Melanocyte of skin (primary cell): ENCODE measurements around the gene GCH1. TPM values are rescaled to one million over a fixed set of nuclear protein-coding genes. Genes with fewer than 3 reads are reported as not detected.

Source experiments
- small RNA-seq, 2 donors: library from RNA; depleted of rRNA; stranded (forward); fragments of <200 nt; gene quantifications; one replicate each; pipeline ENCODE3, GENCODE V24; 2012
- total RNA-seq, 2 donors: library from RNA; depleted of rRNA; stranded (reverse); fragments of >200 nt; gene quantifications; 2 replicates each; pipeline ENCODE4 v1.2.3, GENCODE V29; 2012

The GCH1 gene, protein sequence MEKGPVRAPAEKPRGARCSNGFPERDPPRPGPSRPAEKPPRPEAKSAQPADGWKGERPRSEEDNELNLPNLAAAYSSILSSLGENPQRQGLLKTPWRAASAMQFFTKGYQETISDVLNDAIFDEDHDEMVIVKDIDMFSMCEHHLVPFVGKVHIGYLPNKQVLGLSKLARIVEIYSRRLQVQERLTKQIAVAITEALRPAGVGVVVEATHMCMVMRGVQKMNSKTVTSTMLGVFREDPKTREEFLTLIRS
- 1 to 10 TPM; 1.7 to 2.7 TPM for total RNA-seq

DNA sequence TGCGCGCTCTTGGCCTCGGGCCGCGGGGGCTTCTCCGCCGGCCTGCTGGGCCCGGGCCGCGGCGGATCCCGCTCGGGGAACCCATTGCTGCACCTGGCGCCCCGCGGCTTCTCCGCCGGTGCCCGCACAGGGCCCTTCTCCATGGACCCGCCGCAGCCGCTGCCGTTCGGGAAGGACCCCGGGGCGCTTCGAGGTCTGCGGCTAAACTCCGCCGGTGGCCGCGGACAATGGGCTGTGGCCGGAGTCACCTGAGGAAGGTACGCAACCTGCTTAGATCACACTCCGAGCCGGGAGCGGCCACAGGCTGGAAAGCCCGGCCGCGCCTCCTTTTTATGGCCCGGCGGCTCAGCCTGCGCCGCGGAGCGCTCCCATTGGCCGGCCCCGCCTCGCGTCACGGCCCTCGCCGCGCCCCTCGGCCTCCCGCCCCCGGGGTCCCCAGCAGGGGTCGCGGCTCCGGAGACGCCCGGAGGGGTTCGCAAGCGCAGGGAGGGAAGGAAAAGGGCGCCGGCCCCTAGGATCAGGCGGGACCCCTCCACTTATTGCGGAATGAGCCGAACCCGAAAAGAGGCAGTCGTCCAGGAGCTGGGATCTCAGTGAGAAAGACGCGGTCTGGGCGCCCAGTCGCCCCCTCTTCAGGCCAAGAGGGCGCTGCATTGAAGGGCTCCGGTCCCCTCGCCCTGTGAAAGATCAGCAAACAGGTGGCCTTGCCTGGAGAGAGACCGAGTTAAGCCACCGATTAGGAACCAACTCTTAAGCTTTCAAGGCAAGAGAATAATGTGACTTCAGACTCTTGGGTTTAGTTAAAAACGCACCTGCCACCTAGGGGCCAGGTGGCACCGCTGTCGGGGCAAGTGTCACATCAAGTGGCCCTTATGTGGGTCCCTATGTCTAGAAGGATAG is at the start of gene GCH1:
Gene GCH1, minus strand, starts transcription at position 306 of the 900 bp plus-strand sequence. Its CDS starts 163 bp downstream, at position 143.

Small RNA genes within 50 kb of the gene (small RNA-seq; reads per million reads assigned to genes)
- gene MIR4308 (0 reads per million in 2 donors), gene RNU6ATAC9P (0 reads per million in 2 donors)

Other genes with a start within 250 kb of the GCH1 start
- 10 to 100 TPM in 1 of 2 donors, 1 to 10 TPM in 1; 9.6 to 21.0 TPM for gene WDHD1, start 124.3 kb upstream of the GCH1 start, total RNA-seq
- 10 to 100 TPM; 12.0 to 17.0 TPM for gene SOCS4, start 124.4 kb upstream of the GCH1 start, total RNA-seq
- 10 to 100 TPM; 42.7 to 46.3 TPM for gene MAPK1IP1L, start 148.8 kb upstream of the GCH1 start, total RNA-seq
- 1,000 to 10,000 TPM in 1 of 2 donors, 100 to 1,000 TPM in 1; 856 to 1,302 TPM for gene LGALS3, start 226.4 kb upstream of the GCH1 start, total RNA-seq